ENCODE data around the gene ANO10. TPM values are rescaled to one million over a fixed set of nuclear protein-coding genes. Genes with fewer than 3 reads are reported as not detected.

The ANO10 gene
- total RNA-seq, 1 experiment from 2014 or later, result 15.0 TPM

- no peak for TF ChIP-seq CTCF (IDR thresholded peaks at IDR 0.05; ENCODE audit: unreplicated experiment)
- H3K9me3 Mint-ChIP-seq (ENCODE audit: unreplicated experiment), result no peaks in the 10 kb centered on the region
- BruUV-seq (replicated peaks), result no TSS peak
- CTCF ChIA-PET, result interaction anchor here (0.6 kb wide), 1 partner anchor 54 kb away, joined by 3 read pairs; no protein-coding TSS in a partner anchor
- H3K4me3 Mint-ChIP-seq (ENCODE audit: unreplicated experiment), result no peak overlapping the region
- DNase-seq (ENCODE audit: unreplicated experiment), result no peak
- no peaks in the 10 kb centered on the region for H3K36me3 Mint-ChIP-seq (ENCODE audit: insufficient read depth, unreplicated experiment)
- POLR2A ChIA-PET, result no interaction called here
- H3K27me3 Mint-ChIP-seq (ENCODE audit: insufficient read depth, unreplicated experiment), result no peaks in the 10 kb centered on the region
- intact Hi-C loops (cut with micrococcal nuclease), result no loop called here
- H3K27ac Mint-ChIP-seq (ENCODE audit: low read depth, unreplicated experiment), result no peak overlapping the region
- H3K4me1 Mint-ChIP-seq (ENCODE audit: insufficient read depth, unreplicated experiment), result no peaks in the 10 kb centered on the region
Measured at GRCh38 chr3:43445820-43446219, 176.0 kb downstream of the ANO10 start.

GRCh38 chr3:43442872-43443395 lies 178.9 kb downstream of the ANO10 start:
- Mint-ChIP-seq H3K9me3 (ENCODE audit: unreplicated experiment) (peaks cover 15% of the 10 kb centered on the region), H3K4me1 (ENCODE audit: insufficient read depth, unreplicated experiment) (no peaks in the 10 kb centered on the region), H3K27me3 (ENCODE audit: insufficient read depth, unreplicated experiment) (no peaks in the 10 kb centered on the region), H3K4me3 (ENCODE audit: unreplicated experiment) (no peak overlapping the region), H3K36me3 (ENCODE audit: insufficient read depth, unreplicated experiment) (no peaks in the 10 kb centered on the region), H3K27ac (ENCODE audit: low read depth, unreplicated experiment) (no peak overlapping the region)
- BruUV-seq (replicated peaks), result no TSS peak
- DNase-seq (ENCODE audit: unreplicated experiment), result no peak
- no peak for TF ChIP-seq CTCF (IDR thresholded peaks at IDR 0.05; ENCODE audit: unreplicated experiment)
- intact Hi-C loops (cut with micrococcal nuclease), result no loop called here
- POLR2A ChIA-PET, result no interaction called here
- CTCF ChIA-PET, result no interaction called here

- no TSS peak for BruUV-seq (replicated peaks)
- H3K27me3 Mint-ChIP-seq (ENCODE audit: insufficient read depth, unreplicated experiment), result no peaks in the 10 kb centered on the region
- H3K4me1 Mint-ChIP-seq (ENCODE audit: insufficient read depth, unreplicated experiment), result no peaks in the 10 kb centered on the region
- no peak overlapping the region for H3K27ac Mint-ChIP-seq (ENCODE audit: low read depth, unreplicated experiment)
- TF ChIP-seq CTCF (IDR thresholded peaks at IDR 0.05; ENCODE audit: unreplicated experiment), result no peak
- CTCF ChIA-PET, result no interaction called here
- H3K36me3 Mint-ChIP-seq (ENCODE audit: insufficient read depth, unreplicated experiment), result no peaks in the 10 kb centered on the region
- intact Hi-C loops (cut with micrococcal nuclease), result no loop called here
- no peak for DNase-seq (ENCODE audit: unreplicated experiment)
- no peak overlapping the region for H3K4me3 Mint-ChIP-seq (ENCODE audit: unreplicated experiment)
- peaks cover 15% of the 10 kb centered on the region for H3K9me3 Mint-ChIP-seq (ENCODE audit: unreplicated experiment)
- POLR2A ChIA-PET, result no interaction called here
Measured at GRCh38 chr3:43436507-43437140, 185.2 kb downstream of the ANO10 start.

DNA sequence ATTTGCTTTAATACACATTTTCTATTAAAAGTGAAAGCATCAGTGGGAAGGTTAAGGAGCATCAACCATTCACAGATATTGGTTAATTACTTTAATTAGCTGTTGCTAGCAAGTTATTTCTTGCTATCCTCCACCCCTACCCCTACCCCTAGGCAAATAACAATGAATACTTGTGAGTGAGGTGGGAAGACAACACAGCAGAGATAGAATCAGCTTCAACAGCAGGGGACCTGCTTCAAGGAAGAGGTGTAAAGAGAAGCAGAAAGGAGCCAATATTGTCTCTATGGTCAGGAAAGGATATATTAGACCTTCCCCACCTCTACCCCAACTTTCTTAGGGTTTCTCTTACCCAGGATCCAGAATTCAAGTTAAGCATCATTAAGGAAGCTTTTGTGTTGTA lies 186.1 kb downstream of the ANO10 start:
- Mint-ChIP-seq H3K27me3 (ENCODE audit: insufficient read depth, unreplicated experiment) (no peaks in the 10 kb centered on the region), H3K36me3 (ENCODE audit: insufficient read depth, unreplicated experiment) (no peaks in the 10 kb centered on the region), H3K4me3 (ENCODE audit: unreplicated experiment) (no peak overlapping the region), H3K4me1 (ENCODE audit: insufficient read depth, unreplicated experiment) (no peaks in the 10 kb centered on the region), H3K27ac (ENCODE audit: low read depth, unreplicated experiment) (no peak overlapping the region), H3K9me3 (ENCODE audit: unreplicated experiment) (peaks cover 15% of the 10 kb centered on the region)
- intact Hi-C loops (cut with micrococcal nuclease), result no loop called here
- TF ChIP-seq CTCF (IDR thresholded peaks at IDR 0.05; ENCODE audit: unreplicated experiment), result no peak
- BruUV-seq (replicated peaks), result no TSS peak
- ChIA-PET CTCF (no interaction called here), POLR2A (no interaction called here)
- no peak for DNase-seq (ENCODE audit: unreplicated experiment)

Data from MCF 10A (cell line).